Measurements from ENCODE around the gene POGLUT2.

Gene POGLUT2

DNA sequence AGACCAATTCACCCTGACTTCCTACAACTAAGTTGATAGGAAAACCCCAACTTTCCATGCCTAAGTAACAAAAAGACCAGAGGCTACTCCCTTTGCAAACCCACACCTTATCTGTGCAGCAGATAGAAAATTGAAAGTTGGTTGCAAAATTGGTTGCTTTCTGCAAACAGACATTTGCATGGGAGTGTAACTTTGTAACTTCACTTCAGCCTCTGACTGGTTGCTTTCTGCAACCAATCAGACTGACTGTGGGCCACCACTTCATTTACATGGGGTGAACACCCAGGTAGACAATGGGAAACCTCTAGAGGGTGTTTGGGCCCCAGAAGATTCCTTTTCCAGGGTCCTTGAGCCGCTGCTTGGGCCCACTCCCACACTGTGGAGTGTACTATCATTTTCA lies 35.0 kb downstream of the POGLUT2 start:
- no peak for DNase-seq

DNA sequence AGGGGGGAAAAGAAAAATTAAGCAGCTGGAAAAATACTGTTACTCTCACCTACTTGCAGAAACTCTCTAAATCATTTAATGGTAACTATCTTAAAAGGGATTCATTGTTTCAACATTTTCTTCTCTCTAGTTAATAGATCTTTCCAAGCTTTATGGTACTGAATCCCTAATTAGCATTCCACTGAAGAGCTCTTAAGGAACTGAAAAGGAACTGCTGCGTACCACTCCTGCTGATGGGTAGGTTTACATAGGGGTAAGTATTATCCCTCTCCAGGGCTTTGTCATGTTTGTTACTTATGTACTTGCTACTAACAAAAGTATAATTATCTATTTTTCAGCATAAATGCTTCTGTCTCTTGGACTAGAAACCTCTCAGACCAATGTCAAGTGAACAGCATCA lies 37.7 kb downstream of the POGLUT2 start:
- DNase-seq = peak; percentile 72

DNA sequence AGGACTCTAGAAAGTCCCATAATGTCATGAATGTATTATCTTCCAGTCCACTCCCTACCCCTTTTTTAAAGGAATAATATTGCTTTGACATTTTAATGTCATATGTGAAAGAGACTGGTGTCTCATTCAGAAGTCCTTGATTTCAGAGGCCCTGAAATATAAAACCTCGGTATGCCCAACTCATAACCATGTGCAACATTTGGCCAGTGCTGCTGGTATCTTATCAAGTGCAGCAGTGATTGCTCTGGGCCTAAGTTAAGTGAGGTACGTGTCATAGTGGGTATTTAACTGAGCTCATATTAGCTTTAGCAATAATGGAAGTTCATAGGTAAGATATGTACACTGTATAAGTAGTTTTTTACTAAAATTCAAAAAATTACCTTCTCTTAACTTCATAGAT lies 39.9 kb downstream of the POGLUT2 start:
- no peak for DNase-seq

DNA sequence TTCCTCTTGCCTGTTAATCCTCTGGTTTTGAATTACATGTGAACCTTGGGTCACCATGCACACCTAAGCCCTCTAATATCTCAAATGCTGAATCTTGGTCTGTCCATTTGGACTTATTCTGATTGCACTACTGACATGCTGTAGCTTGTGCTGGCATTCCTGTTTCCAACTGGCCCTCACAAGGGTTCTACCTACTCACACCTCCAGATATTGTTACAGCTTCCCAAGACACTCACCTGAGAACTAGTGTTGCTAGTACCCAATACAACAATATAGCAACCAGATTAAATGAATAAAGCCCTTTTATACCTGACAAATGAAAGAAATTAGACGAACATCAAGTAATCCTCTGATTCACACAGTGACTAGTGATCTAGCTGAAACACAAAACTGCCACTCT lies 41.8 kb downstream of the POGLUT2 start:
- DNase-seq = no peak

DNA sequence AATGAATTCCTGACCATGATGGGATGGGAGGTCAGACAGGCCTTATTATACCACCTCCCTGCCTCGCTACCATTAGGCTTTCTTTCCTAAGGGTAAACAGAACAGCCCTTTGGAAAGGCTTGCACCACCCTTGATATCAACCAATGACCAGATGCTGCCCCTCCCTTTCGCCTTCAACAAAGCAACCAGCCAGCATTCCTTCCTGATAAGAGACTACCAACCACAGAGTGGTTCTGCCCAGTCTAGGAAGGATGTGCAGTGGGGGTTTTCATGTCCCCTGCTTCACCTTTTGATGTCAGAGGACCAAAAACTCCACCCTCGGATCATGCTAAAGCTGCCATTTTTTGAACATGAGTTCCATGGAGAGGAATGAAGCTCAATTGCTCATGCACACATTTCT lies 46.9 kb downstream of the POGLUT2 start:
- no peak for DNase-seq

DNA sequence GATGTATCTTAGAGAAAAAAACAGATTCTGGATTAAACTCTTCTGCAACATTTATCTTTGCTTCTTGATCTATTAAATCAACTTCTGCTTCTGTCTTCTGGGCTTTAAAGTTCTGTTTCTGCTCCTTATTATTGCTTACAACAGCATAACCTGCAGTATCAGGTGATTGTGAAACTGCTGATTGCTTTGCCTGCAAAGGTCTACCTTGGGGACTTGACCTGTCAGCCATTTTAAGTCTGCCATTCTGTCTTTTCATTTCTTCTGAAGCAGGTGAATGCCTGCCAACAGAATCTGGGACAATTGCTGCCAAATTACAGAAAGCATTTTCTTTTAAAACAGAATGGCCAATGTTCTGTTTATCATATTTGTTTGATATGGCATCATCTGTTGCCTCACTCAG lies 56.3 kb downstream of the POGLUT2 start:
- no peak for DNase-seq

DNA sequence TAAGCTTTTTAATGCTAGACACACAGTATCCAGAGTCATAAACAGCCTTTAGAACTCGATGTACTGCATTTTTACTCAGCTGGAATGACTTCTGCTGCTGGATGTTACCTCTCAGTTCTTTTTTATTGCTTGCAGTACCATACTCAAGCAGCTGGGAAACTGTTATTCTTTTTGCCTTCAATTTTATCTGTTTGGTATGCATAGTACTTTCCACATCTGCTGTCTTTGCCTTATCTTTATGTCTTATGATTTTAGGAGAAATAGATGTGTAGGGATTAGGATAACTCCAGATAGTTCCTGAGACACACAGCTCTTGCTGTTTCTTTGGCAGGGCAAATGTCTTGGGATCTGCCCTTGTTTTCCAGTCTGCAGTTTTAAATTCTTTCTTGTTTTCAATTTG lies 56.7 kb downstream of the POGLUT2 start:
- no peak for DNase-seq
